Panc1 (cell line): ENCODE data around the gene PDE9A. TPM values are rescaled to one million over a fixed set of nuclear protein-coding genes. Genes with fewer than 3 reads are reported as not detected.

ENCODE experiments used
- ATAC-seq: fragments of 200-7000 bp; cut with Tn5 transposase; 2 replicates; pipeline ENCODE4 v1.9.1; 2020; ENCODE audit warnings: mild to moderate bottlenecking, moderate library complexity
- BruUV-seq: library from RNA; stranded (reverse); fragments of 400-500 nt; replicated peaks from 2 replicates; lab custom pipeline; 2021; lab: Mats Ljungman, UMichigan
- CTCF ChIA-PET: fragments of 300-600 bp; sonication (Branson Sonifier 250); formaldehyde crosslinking; loops from one replicate; lab custom pipeline; 2022; ENCODE audit warnings: antibody characterized with exemption; lab: Charles Lee
- POLR2A ChIA-PET: fragments of 300-600 bp; sonication (Branson Sonifier 250); formaldehyde crosslinking; loops from one replicate; lab custom pipeline; 2022; ENCODE audit warnings: antibody characterized with exemption; lab: Charles Lee
- DNase-seq: peaks from one replicate; pipeline ENCODE4 v3.0.0-alpha.2; 2010; ENCODE audit warnings: low read depth, low spot score
- H3K27ac ChIP-seq: 2 replicates; pipeline ENCODE4 v1.5.1; 2011; ENCODE audit warnings: mild to moderate bottlenecking, low read length, inconsistent platforms
- H3K27me3 ChIP-seq: fragments of 200-500 bp; sonication (Bioruptor generic); 2 replicates; pipeline ENCODE4 v1.6.0; 2014; ENCODE audit warnings: low read length, inconsistent platforms; ENCODE audit not compliant: control insufficient read depth, insufficient read depth
- H3K36me3 ChIP-seq: fragments of 200-500 bp; sonication (Bioruptor generic); 2 replicates; pipeline ENCODE4 v1.5.1; 2014; ENCODE audit warnings: inconsistent platforms, mild to moderate bottlenecking, low read length, moderate library complexity; ENCODE audit not compliant: control insufficient read depth, insufficient read depth
- H3K4me1 ChIP-seq: 2 replicates; pipeline ENCODE4 v1.5.1; 2011; ENCODE audit warnings: inconsistent platforms, mild to moderate bottlenecking, low read length, moderate library complexity; ENCODE audit not compliant: control insufficient read depth, insufficient read depth
- H3K4me3 ChIP-seq, 2 experiments: 2 replicates each; pipeline ENCODE4 v1.5.1; 2011 to 2012; ENCODE audit warnings: low read depth in 2 of 2, low read length in 2 of 2, mild to moderate bottlenecking in 2 of 2, inconsistent platforms in 1 of 2, moderate library complexity in 1 of 2
- H3K9me3 ChIP-seq: fragments of 200-500 bp; sonication (Bioruptor generic); 2 replicates; pipeline ENCODE4 v1.5.1; 2014; ENCODE audit warnings: low read depth, mild to moderate bottlenecking, inconsistent platforms, low read length, moderate library complexity; ENCODE audit not compliant: control insufficient read depth, insufficient read depth
- CTCF ChIP-seq: fragments of 450-650 bp; IDR thresholded peaks from 2 replicates; pipeline ENCODE4 v1.5.1; 2017; ENCODE audit warnings: mild to moderate bottlenecking
- POLR2AphosphoS5 ChIP-seq: IDR thresholded peaks from 2 replicates; pipeline ENCODE4 v1.6.1; 2012; ENCODE audit warnings: mild to moderate bottlenecking, low read depth, low read length, moderate library complexity
- REST ChIP-seq, 2 experiments: IDR thresholded peaks; 2 replicates each; pipeline ENCODE4 v1.6.1; 2011 to 2012; ENCODE audit warnings: low read depth in 2 of 2, control low read depth in 1 of 2, low read length in 1 of 2, mild to moderate bottlenecking in 1 of 2, moderate library complexity in 1 of 2; ENCODE audit not compliant: insufficient read depth in 1 of 2
- SIN3A ChIP-seq: IDR thresholded peaks from 2 replicates; pipeline ENCODE4 v1.6.1; 2012; ENCODE audit warnings: low read depth, mild to moderate bottlenecking, low read length, moderate library complexity, borderline replicate concordance; ENCODE audit not compliant: insufficient read depth
- TCF7L2 ChIP-seq: IDR thresholded peaks from 2 replicates; pipeline ENCODE4 v1.6.1; 2011; ENCODE audit warnings: mild to moderate bottlenecking, low read depth, low read length, inconsistent platforms
- in situ Hi-C: cut with HindIII; loops from 2 replicates; pipeline ENCODE4 v1.10.0; 2016; ENCODE audit warnings: low sequenced_read_pairs, low pct_unique_long_range_greater_than_20kb
- intact Hi-C: fragments of 100-400 bp; cut with micrococcal nuclease; formaldehyde crosslinking; loops from one replicate; pipeline ENCODE4 v1.10.0; 2022; ENCODE audit not compliant: unreplicated experiment
- total RNA-seq: library from RNA; stranded (reverse); gene quantifications from one replicate; pipeline ENCODE4 v1.2.1, GENCODE V29; 2021; ENCODE audit not compliant: unreplicated experiment

The PDE9A gene
- total RNA-seq, 1 experiment from 2014 or later, result 0.72 TPM

DNA sequence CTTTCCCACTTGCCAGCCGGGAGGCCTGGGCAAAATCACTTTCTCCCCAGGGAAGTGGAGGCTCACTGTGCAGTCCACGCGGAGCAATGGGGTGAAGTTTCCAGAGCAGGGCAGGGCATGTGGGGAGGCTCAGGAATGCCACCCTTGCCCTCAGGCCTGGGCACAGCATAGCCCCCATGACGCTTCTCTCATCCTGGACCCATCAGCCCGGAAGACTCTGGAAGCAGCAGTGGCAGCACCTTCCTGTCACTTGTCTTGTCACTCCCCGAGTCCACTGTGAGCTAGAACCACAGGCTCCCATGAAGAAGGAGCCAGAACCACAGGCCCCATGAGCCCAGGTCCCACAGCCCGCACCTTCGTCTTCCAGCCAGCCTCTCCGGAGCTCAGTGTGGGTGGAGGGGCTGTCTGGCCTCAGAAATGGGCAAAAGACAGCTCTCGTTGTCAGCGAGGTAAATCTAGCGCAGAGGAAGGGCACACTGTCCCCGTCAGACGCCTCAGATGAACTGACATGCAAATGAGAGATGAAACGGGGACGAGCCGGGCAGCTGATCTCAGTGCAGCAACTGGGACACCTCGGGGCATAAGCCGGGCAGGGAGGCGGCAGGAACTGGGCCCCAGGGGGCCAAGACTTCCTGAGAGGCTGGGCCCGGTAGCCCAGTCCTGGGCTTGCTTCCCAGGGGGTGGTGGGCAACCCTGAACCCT lies 6.1 kb downstream of the PDE9A start:
- intact Hi-C loops, result no loop called here
- no peak overlapping the region for H3K4me3 ChIP-seq
- in situ Hi-C loops, result no loop called here
- H3K36me3 ChIP-seq, result no peaks in the 10 kb centered on the region
- POLR2A ChIA-PET, result no interaction called here
- no peak for ATAC-seq
- no peak for DNase-seq
- H3K27me3 ChIP-seq, result no peaks in the 10 kb centered on the region; the same call in 1 of the 2 replicates
- CTCF ChIA-PET, result no interaction called here
- no peak overlapping the region for H3K27ac ChIP-seq
- H3K9me3 ChIP-seq, result no peaks in the 10 kb centered on the region
- TF ChIP-seq POLR2AphosphoS5 (no peak), SIN3A (no peak)
- H3K4me1 ChIP-seq, result no peaks in the 10 kb centered on the region
- BruUV-seq, result no TSS peak

GRCh38 chr21:42660118-42660470 lies 6.7 kb downstream of the PDE9A start:
- DNase-seq, result no peak
- in situ Hi-C loops (no loop called here), intact Hi-C loops (no loop called here)
- no peaks in the 10 kb centered on the region for H3K9me3 ChIP-seq
- no peaks in the 10 kb centered on the region for H3K27me3 ChIP-seq
- TF ChIP-seq TCF7L2 (no peak), REST (IDR thresholded peaks at IDR 0.05; ENCODE audit: insufficient read depth in 1 of 2, low read depth in 2 of 2, low read length in 1 of 2) (no peak), SIN3A (no peak), CTCF (no peak), POLR2AphosphoS5 (no peak)
- no peaks in the 10 kb centered on the region for H3K4me1 ChIP-seq
- no peak overlapping the region for H3K4me3 ChIP-seq
- no peak overlapping the region for H3K27ac ChIP-seq
- H3K36me3 ChIP-seq, result no peaks in the 10 kb centered on the region
- ChIA-PET POLR2A (no interaction called here), CTCF (no interaction called here)
- no TSS peak for BruUV-seq
- no peak for ATAC-seq

DNA sequence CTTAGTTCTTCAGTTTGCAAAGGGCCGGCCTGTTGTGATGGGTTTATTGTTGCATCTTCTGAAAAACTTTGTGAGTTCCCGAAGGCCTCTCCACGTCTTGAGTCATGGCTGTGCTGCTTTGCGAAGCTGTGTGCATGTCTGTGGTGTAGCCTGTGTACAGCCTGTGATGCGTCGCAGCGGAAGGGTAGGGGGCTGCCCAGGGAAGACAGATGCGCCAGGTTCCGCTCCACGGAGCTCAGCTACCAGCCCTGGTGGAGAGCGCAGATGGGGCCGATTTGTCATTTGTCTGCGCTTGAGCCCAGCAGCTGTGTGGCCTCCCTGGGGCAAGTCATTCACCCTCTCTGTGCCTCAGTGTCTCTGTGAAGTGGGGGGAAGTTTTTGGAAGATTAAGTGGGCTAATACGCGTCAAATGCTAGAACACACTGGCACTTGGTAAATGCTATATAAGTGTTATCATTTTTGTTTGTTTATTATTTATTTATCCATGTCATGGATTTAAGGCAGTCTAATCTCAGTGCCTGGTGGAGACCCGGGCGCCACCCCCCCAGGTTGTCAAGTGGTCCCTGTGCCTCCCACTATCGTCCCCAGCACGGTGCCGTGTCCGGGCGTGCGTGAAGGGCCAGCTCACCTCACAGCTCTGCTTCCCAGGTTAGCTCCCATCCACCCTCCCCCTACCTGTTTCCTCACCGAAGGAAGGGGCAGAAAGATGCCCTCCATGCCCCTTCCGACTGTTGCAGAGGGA lies 8.4 kb downstream of the PDE9A start:
- Histone ChIP-seq H3K27ac (no peak overlapping the region), H3K36me3 (no peaks in the 10 kb centered on the region), H3K4me1 (no peaks in the 10 kb centered on the region), H3K27me3 (no peaks in the 10 kb centered on the region), H3K4me3 (no peak overlapping the region), H3K9me3 (no peaks in the 10 kb centered on the region)
- in situ Hi-C loops (no loop called here), intact Hi-C loops (no loop called here)
- ChIA-PET CTCF (no interaction called here), POLR2A (no interaction called here)
- TF ChIP-seq REST (IDR thresholded peaks at IDR 0.05; ENCODE audit: insufficient read depth in 1 of 2, low read depth in 2 of 2, low read length in 1 of 2), result no peak
- TF ChIP-seq POLR2AphosphoS5, result no peak
- TF ChIP-seq TCF7L2, result no peak
- no peak for TF ChIP-seq CTCF
- no peak for TF ChIP-seq SIN3A
- no peak for DNase-seq
- no TSS peak for BruUV-seq
- no peak for ATAC-seq
